Measurements from ENCODE around the gene LHFPL3.

The LHFPL3 gene

GRCh38 chr7:104431930-104432329 lies 103.5 kb downstream of the LHFPL3 start:
- H3K4me1 ChIP-seq (ENCODE audit: insufficient read depth, low read length) = no peaks in the 10 kb centered on the region
- H3K9ac ChIP-seq (ENCODE audit: low read depth, low read length) = no peak overlapping the region
- no peak for DNase-seq
- no peaks in the 10 kb centered on the region for H3K36me3 ChIP-seq (ENCODE audit: insufficient read depth, low read length)
- no peak overlapping the region for H3K4me2 ChIP-seq (ENCODE audit: insufficient read depth, low read length)
- no peaks in the 10 kb centered on the region for H4K20me1 ChIP-seq (ENCODE audit: insufficient read depth, low read length)
- H3K4me3 ChIP-seq (ENCODE audit: low read depth in 1 of 2, low read length in 2 of 2) = no peak overlapping the region
- no peak for ATAC-seq (ENCODE audit: insufficient read depth, low read depth)
- H3K27ac ChIP-seq (ENCODE audit: low read length) = no peak overlapping the region
- no peak for TF ChIP-seq EZH2 (IDR thresholded peaks at IDR 0.05; ENCODE audit: borderline replicate concordance, low read depth, low read length, severe bottlenecking)
- TF ChIP-seq CTCF (IDR thresholded peaks at IDR 0.05; ENCODE audit: borderline replicate concordance, extremely low read depth, low read length, poor library complexity, severe bottlenecking) = no peak
- H3K27me3 ChIP-seq (ENCODE audit: insufficient read depth, low read length, poor library complexity) = no peaks in the 10 kb centered on the region
- no peaks in the 10 kb centered on the region for H3K79me2 ChIP-seq (ENCODE audit: insufficient read depth, low read length)
- no peaks in the 10 kb centered on the region for H3K9me3 ChIP-seq (ENCODE audit: insufficient read depth, low read length, severe bottlenecking)
- no peak overlapping the region for H2AFZ ChIP-seq (ENCODE audit: low read depth, low read length)

GRCh38 chr7:104434129-104434528 lies 105.7 kb downstream of the LHFPL3 start:
- peaks cover 3% of the 10 kb centered on the region for H3K27me3 ChIP-seq (ENCODE audit: insufficient read depth, low read length, poor library complexity)
- H3K36me3 ChIP-seq (ENCODE audit: insufficient read depth, low read length) = no peaks in the 10 kb centered on the region
- no peak overlapping the region for H3K27ac ChIP-seq (ENCODE audit: low read length)
- TF ChIP-seq EZH2 (IDR thresholded peaks at IDR 0.05; ENCODE audit: borderline replicate concordance, low read depth, low read length, severe bottlenecking) (no peak), CTCF (IDR thresholded peaks at IDR 0.05; ENCODE audit: borderline replicate concordance, extremely low read depth, low read length, poor library complexity, severe bottlenecking) (no peak)
- ATAC-seq (ENCODE audit: insufficient read depth, low read depth) (no peak), DNase-seq (no peak)
- H2AFZ ChIP-seq (ENCODE audit: low read depth, low read length) = no peak overlapping the region
- no peaks in the 10 kb centered on the region for H3K4me1 ChIP-seq (ENCODE audit: insufficient read depth, low read length)
- no peak overlapping the region for H3K4me2 ChIP-seq (ENCODE audit: insufficient read depth, low read length)
- H3K4me3 ChIP-seq (ENCODE audit: low read depth in 1 of 2, low read length in 2 of 2) = no peak overlapping the region
- no peaks in the 10 kb centered on the region for H4K20me1 ChIP-seq (ENCODE audit: insufficient read depth, low read length)
- no peak overlapping the region for H3K9ac ChIP-seq (ENCODE audit: low read depth, low read length)
- H3K79me2 ChIP-seq (ENCODE audit: insufficient read depth, low read length) = no peaks in the 10 kb centered on the region
- no peaks in the 10 kb centered on the region for H3K9me3 ChIP-seq (ENCODE audit: insufficient read depth, low read length, severe bottlenecking)

GRCh38 chr7:104442481-104442880 lies 114.1 kb downstream of the LHFPL3 start:
- no peak for ATAC-seq (ENCODE audit: insufficient read depth, low read depth)
- Histone ChIP-seq H3K4me3 (ENCODE audit: low read depth in 1 of 2, low read length in 2 of 2) (no peak overlapping the region), H3K9me3 (ENCODE audit: insufficient read depth, low read length, severe bottlenecking) (no peaks in the 10 kb centered on the region), H3K9ac (ENCODE audit: low read depth, low read length) (no peak overlapping the region), H3K36me3 (ENCODE audit: insufficient read depth, low read length) (no peaks in the 10 kb centered on the region), H4K20me1 (ENCODE audit: insufficient read depth, low read length) (no peaks in the 10 kb centered on the region), H3K27ac (ENCODE audit: low read length) (no peak overlapping the region), H3K79me2 (ENCODE audit: insufficient read depth, low read length) (no peaks in the 10 kb centered on the region), H3K27me3 (ENCODE audit: insufficient read depth, low read length, poor library complexity) (peaks cover 3% of the 10 kb centered on the region), H3K4me2 (ENCODE audit: insufficient read depth, low read length) (no peak overlapping the region), H2AFZ (ENCODE audit: low read depth, low read length) (no peak overlapping the region), H3K4me1 (ENCODE audit: insufficient read depth, low read length) (no peaks in the 10 kb centered on the region)
- DNase-seq = no peak
- TF ChIP-seq EZH2 (IDR thresholded peaks at IDR 0.05; ENCODE audit: borderline replicate concordance, low read depth, low read length, severe bottlenecking) (no peak), CTCF (IDR thresholded peaks at IDR 0.05; ENCODE audit: borderline replicate concordance, extremely low read depth, low read length, poor library complexity, severe bottlenecking) (no peak)

GRCh38 chr7:104444017-104444416 lies 115.6 kb downstream of the LHFPL3 start:
- Histone ChIP-seq H2AFZ (ENCODE audit: low read depth, low read length) (no peak overlapping the region), H3K4me3 (ENCODE audit: low read depth in 1 of 2, low read length in 2 of 2) (no peak overlapping the region), H3K4me1 (ENCODE audit: insufficient read depth, low read length) (no peaks in the 10 kb centered on the region), H3K9ac (ENCODE audit: low read depth, low read length) (no peak overlapping the region), H3K79me2 (ENCODE audit: insufficient read depth, low read length) (no peaks in the 10 kb centered on the region), H3K4me2 (ENCODE audit: insufficient read depth, low read length) (no peak overlapping the region), H3K27ac (ENCODE audit: low read length) (no peak overlapping the region), H3K36me3 (ENCODE audit: insufficient read depth, low read length) (no peaks in the 10 kb centered on the region), H3K27me3 (ENCODE audit: insufficient read depth, low read length, poor library complexity) (no peaks in the 10 kb centered on the region), H3K9me3 (ENCODE audit: insufficient read depth, low read length, severe bottlenecking) (no peaks in the 10 kb centered on the region), H4K20me1 (ENCODE audit: insufficient read depth, low read length) (no peaks in the 10 kb centered on the region)
- ATAC-seq (ENCODE audit: insufficient read depth, low read depth) = no peak
- TF ChIP-seq EZH2 (IDR thresholded peaks at IDR 0.05; ENCODE audit: borderline replicate concordance, low read depth, low read length, severe bottlenecking) (no peak), CTCF (IDR thresholded peaks at IDR 0.05; ENCODE audit: borderline replicate concordance, extremely low read depth, low read length, poor library complexity, severe bottlenecking) (no peak)
- DNase-seq = no peak
